Fibroblast of skin of scalp (primary cell): ENCODE data around the gene CXorf49.
"Not testable (repeated sequence)": the region's sequence is repeated elsewhere in the genome, so short reads cannot be mapped to it uniquely, and the experiment has no call there.

Experiments used
- DNase-seq: peaks from one replicate; pipeline ENCODE4 v3.0.0-alpha.2; 2013

The CXorf49 gene

GRCh38 chrX:71671938-71672337 lies 46.1 kb downstream of the CXorf49 start:
- no peak for DNase-seq

DNA sequence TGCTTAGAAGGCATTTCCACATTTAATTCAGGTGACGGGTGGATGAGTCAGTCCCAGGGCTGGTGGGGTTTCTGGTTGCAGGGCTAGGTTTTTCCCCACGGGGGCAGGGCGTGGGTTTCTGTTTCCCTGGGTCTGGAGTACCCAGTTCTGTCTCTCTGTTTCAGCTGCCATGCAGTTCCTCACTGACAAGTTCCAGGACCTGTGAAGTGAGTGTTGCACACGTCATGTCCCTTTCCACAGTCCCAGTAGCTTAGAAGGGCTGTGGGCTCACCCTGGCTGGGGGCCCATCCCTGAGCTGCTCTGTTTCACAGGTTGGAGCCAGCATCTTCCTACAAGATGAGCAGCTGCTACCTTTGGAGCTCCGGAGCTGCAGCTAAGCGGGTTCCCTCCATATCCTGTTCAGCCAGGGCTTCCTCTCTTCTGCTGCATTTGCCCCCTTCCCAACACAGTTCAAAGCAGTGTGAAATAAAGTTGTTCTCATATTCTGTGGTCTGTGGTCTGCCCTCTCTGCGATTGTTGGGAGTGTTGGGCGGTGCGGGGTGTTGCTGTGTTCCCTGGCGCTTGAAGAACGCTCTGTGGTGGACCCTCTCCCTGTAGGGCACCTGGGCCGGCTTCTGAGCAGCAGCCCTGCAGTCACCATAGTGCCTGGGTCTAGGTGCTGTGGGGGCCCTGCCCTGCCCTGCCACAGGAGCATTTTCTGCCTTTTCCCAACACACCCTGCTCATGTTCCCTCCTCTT lies 46.9 kb downstream of the CXorf49 start:
- no peak for DNase-seq

- DNase-seq: not testable (repeated sequence)
Measured at GRCh38 chrX:71669947-71670346, 48.1 kb downstream of the CXorf49 start.

DNA sequence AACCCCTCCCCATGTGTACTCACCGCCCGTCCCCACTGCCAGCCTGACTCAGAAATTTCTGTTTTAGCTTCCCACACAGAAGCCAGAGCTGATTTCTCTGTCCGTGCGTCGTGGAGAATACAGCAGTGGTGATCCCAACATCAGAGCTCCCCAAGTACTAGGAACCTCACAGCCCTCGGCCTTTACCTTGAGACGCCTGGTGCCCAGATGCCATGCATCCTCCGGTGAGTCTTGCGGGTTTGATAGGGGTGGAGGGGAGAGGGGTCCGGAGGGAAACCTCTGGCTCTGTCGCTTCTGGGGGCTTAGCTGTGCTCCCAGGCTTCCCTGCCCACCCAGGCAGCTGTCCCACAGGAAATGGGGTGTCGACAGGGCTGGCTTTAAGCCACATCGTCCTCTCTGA lies 48.6 kb downstream of the CXorf49 start:
- no peak for DNase-seq

GRCh38 chrX:71668248-71668595 lies 49.9 kb downstream of the CXorf49 start:
- no peak for DNase-seq

GRCh38 chrX:71667328-71668247 lies 50.5 kb downstream of the CXorf49 start, which contains the start of gene LOC101059915:
LOC101059915 (plus strand) TSS chrX:71667546.
- DNase-seq: no peak

- no peak for DNase-seq
Measured at GRCh38 chrX:71666240-71667223, 51.6 kb downstream of the CXorf49 start.

DNA sequence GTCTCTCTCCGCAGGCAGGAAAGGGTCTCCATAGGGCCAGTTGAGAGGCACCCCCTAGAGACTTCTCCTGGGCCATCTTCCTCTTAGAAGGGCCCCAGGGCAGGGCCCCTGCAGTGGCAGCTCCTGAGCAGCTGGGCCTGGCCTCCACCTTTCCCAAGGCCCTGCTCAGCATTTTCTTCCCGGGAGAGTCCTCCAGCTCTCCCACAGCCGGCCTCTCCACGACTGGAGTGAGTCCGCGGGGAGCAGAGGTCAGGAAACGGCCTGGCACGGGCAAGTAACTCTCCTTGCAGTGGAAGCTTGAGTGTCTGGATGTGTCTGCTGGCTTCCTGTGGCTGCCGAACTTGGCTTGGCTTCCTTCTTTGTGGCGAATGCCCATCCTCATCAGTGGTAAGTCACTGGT lies 52.3 kb downstream of the CXorf49 start:
- DNase-seq: no peak

DNA sequence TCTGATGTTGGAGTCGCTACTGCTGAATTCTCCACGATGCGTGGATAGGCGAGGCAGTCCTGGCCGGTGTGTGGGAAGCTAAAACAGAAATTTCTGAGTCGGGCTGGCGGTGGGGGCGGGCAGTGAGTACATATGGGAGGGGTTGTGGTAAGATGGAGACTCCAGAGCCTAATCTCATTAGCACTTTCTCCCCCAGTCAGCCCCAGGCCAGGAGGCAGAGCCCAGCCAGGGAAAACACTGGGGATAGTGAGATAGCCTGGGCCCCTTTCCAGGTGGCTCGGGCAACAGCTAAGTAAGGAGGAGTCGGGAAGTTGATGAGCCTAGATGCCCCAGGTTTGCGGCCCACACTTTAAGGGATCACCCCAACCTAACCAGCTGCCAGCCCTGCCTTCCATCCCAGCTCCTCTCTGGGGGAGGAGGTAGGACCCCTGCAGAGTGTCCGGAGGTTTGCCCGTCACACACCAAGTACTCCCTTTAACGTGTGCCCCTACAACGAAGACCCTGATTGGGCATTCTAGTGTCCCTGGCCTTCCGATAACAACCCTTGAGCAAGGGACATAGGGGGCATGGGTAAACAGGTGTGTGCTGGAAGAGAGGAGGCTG lies 53.1 kb downstream of the CXorf49 start:
- no peak for DNase-seq
